Prostate gland (tissue), 2 donors: Measurements from ENCODE around the gene CST4. TPM values are rescaled to one million over a fixed set of nuclear protein-coding genes. Genes with fewer than 3 reads are reported as not detected.

Experiments
- DNase-seq: peaks from one replicate; pipeline ENCODE4 v3.0.0-alpha.2; 2019; ENCODE audit warnings: low spot score
- H3K27ac ChIP-seq, 2 donors: fragments of 200-600 bp; sonication (generic); 2 replicates each; pipeline ENCODE4 v1.5.1; 2017 to 2019
- H3K27me3 ChIP-seq: fragments of 200-600 bp; sonication (generic); replicated peaks from 2 replicates; pipeline ENCODE4 v1.5.1; 2019; ENCODE audit not compliant: insufficient read depth
- H3K36me3 ChIP-seq, 2 donors: fragments of 200-600 bp; sonication (generic); 1 replicate in 1 of 2; 2 replicates in 1 of 2; pipeline versions ENCODE4 v1.5.1 to v1.8.1; 2017 to 2019
- H3K4me1 ChIP-seq: fragments of 200-600 bp; sonication (generic); replicated peaks from 2 replicates; pipeline ENCODE4 v1.5.1; 2019
- H3K4me3 ChIP-seq, 2 donors: fragments of 200-600 bp; sonication (generic); 2 replicates each; pipeline ENCODE4 v1.5.1; 2017 to 2019
- H3K9me3 ChIP-seq: fragments of 200-600 bp; sonication (generic); 2 replicates; pipeline ENCODE4 v1.5.1; 2017
- POLR2A ChIP-seq: fragments of 450-650 bp; IDR thresholded peaks from one replicate; pipeline ENCODE4 v1.6.1; 2016; ENCODE audit warnings: antibody characterized with exemption, mild to moderate bottlenecking
- POLR2AphosphoS5 ChIP-seq: sonication (generic); formaldehyde crosslinking; IDR thresholded peaks from one replicate; pipeline ENCODE4 v1.6.1; 2017; ENCODE audit warnings: antibody characterized with exemption
- WGBS: methylation state at CpG from one replicate; pipeline ENCODE4 v1.1.5; 2018; 5-methylcytosine and 5-hydroxymethylcytosine counted together
- intact Hi-C: fragments of 100-400 bp; cut with DNase I; formaldehyde crosslinking; loops from one replicate; pipeline ENCODE4 v1.14.2; 2022
- total RNA-seq, 2 donors: library from RNA; depleted of rRNA; stranded (reverse); fragments of >200 nt; gene quantifications; one replicate each; pipeline ENCODE4 v1.1.0, GENCODE V29; 2016
- TF ChIP-seq, protein P1 (sequence below), 4 experiments: fragments of 200-600 bp in 2 of 4; fragments of 450-650 bp in 2 of 4; sonication (generic) in 2 of 4; IDR thresholded peaks; 1 replicate in 3 of 4; 2 replicates in 1 of 4; pipeline ENCODE4 v1.5.1; 2016 to 2019; ENCODE audit warnings: antibody characterized with exemption in 4 of 4, mild to moderate bottlenecking in 2 of 4, moderate library complexity in 2 of 4

The CST4 gene
- total RNA-seq, 2 donors from 2014 or later, result 7.9 TPM; not detected in 1

GRCh38 chr20:23640018-23640601 is 48.7 kb downstream of the CST4 start:
- H3K4me3 ChIP-seq, result no peak overlapping the region
- H3K27ac ChIP-seq, result no peak overlapping the region
- no peaks in the 10 kb centered on the region for H3K9me3 ChIP-seq
- intact Hi-C loops, result no loop called here
- H3K27me3 ChIP-seq, result no peaks in the 10 kb centered on the region
- WGBS, result 84% methylated on average over 8 of the region's 8 CpGs
- no peak for TF ChIP-seq POLR2A
- TF ChIP-seq, protein P1, sequence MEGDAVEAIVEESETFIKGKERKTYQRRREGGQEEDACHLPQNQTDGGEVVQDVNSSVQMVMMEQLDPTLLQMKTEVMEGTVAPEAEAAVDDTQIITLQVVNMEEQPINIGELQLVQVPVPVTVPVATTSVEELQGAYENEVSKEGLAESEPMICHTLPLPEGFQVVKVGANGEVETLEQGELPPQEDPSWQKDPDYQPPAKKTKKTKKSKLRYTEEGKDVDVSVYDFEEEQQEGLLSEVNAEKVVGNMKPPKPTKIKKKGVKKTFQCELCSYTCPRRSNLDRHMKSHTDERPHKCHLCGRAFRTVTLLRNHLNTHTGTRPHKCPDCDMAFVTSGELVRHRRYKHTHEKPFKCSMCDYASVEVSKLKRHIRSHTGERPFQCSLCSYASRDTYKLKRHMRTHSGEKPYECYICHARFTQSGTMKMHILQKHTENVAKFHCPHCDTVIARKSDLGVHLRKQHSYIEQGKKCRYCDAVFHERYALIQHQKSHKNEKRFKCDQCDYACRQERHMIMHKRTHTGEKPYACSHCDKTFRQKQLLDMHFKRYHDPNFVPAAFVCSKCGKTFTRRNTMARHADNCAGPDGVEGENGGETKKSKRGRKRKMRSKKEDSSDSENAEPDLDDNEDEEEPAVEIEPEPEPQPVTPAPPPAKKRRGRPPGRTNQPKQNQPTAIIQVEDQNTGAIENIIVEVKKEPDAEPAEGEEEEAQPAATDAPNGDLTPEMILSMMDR (IDR thresholded peaks at IDR 0.05), result no peak
- TF ChIP-seq POLR2AphosphoS5, result no peak
- no peak for DNase-seq
- no peaks in the 10 kb centered on the region for H3K36me3 ChIP-seq
- peaks cover 9% of the 10 kb centered on the region for H3K4me1 ChIP-seq

DNA sequence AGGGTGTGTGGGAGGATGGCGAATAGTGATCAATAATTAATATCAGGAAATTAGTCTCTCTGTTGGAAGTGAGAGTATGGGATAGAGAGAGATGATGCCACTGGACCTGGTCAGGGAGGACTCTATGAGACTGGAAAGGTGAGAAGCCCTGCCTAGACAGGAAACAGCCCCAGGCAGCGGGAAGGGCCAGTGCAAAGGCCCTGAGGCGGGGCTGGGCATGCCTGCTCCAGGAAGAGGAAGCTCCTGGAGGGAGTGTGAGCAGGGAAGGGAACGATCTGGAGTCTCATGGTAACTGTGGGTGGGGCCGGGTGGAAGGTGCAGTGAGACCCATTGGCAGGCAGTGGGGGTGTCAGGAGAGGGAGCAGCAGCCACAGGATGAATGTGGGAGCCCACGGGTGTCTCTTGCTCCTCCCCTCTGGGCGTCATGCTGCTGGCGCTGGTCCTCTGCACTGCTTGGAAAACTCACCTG is 49.3 kb downstream of the CST4 start:
- Histone ChIP-seq H3K27me3 (no peaks in the 10 kb centered on the region), H3K4me1 (peaks cover 9% of the 10 kb centered on the region), H3K4me3 (no peak overlapping the region), H3K27ac (no peak overlapping the region), H3K9me3 (no peaks in the 10 kb centered on the region), H3K36me3 (no peaks in the 10 kb centered on the region)
- TF ChIP-seq, protein P1 (IDR thresholded peaks at IDR 0.05), result no peak
- no peak for TF ChIP-seq POLR2AphosphoS5
- no peak for TF ChIP-seq POLR2A
- DNase-seq, result no peak
- intact Hi-C loops, result loop anchor here (10.0 kb wide), 2 partner anchors 215 to 1415 kb away; partner anchors contain the start of genes ACSS1 and NAPB
- 75% methylated on average over 8 of the region's 8 CpGs for WGBS

- H3K4me1 ChIP-seq, result peaks cover 9% of the 10 kb centered on the region
- TF ChIP-seq POLR2AphosphoS5, result no peak
- TF ChIP-seq, protein P1 (IDR thresholded peaks at IDR 0.05), result no peak
- TF ChIP-seq POLR2A, result no peak
- 53% methylated on average over 9 of the region's 9 CpGs for WGBS
- no peaks in the 10 kb centered on the region for H3K9me3 ChIP-seq
- intact Hi-C loops, result loop anchor here (10.0 kb wide), 2 partner anchors 214 to 1416 kb away; partner anchors contain the start of genes ACSS1 and NAPB
- H3K27ac ChIP-seq, result no peak overlapping the region
- no peak overlapping the region for H3K4me3 ChIP-seq
- no peaks in the 10 kb centered on the region for H3K27me3 ChIP-seq
- no peaks in the 10 kb centered on the region for H3K36me3 ChIP-seq
- no peak for DNase-seq
Observed at GRCh38 chr20:23638309-23638708, 50.5 kb downstream of the CST4 start.

GRCh38 chr20:23637282-23638221 is 51.3 kb downstream of the CST4 start, which contains the start of gene CST3:
TSS of gene CST3 (minus strand) at chr20:23637955. CDS start at chr20:23637862, 93 bp downstream.
- Histone ChIP-seq H3K27ac (peak within 1 kb of the TSS; percentile 80 to 89), H3K9me3 (no peaks in the 10 kb centered on the region), H3K36me3 (no peaks in the 10 kb centered on the region), H3K4me1 (peaks cover 9% of the 10 kb centered on the region), H3K4me3 (peak within 1 kb of the TSS; percentile 74 to 96), H3K27me3 (no peaks in the 10 kb centered on the region)
- under 1% methylated on average over 92 of the region's 92 CpGs for WGBS
- intact Hi-C loops, result loop anchor here (10.0 kb wide), 2 partner anchors 213 to 1417 kb away; partner anchors contain the start of genes ACSS1 and NAPB
- TF ChIP-seq, protein P1 (IDR thresholded peaks at IDR 0.05), result no peak
- TF ChIP-seq POLR2A (peak; percentile 75), POLR2AphosphoS5 (peak; percentile 65)
- peak; percentile 83 for DNase-seq
